Neural crest cell (in vitro differentiated cells): Measurements from ENCODE around the gene CPTP. TPM values are rescaled to one million over a fixed set of nuclear protein-coding genes. Genes with fewer than 3 reads are reported as not detected.

ENCODE experiments used
- DNase-seq: peaks from one replicate; pipeline ENCODE4 v3.0.0; 2021; ENCODE audit warnings: low read depth, mixed read lengths, low spot score
- H3K27ac Mint-ChIP-seq: one replicate; pipeline ENCODE4 v1.8.0; 2021; ENCODE audit warnings: mild to moderate bottlenecking, mixed read lengths; ENCODE audit not compliant: unreplicated experiment
- H3K27me3 Mint-ChIP-seq: 2 replicates; pipeline ENCODE4 v1.8.0; 2021; ENCODE audit warnings: low read depth, mild to moderate bottlenecking, mixed read lengths
- H3K36me3 Mint-ChIP-seq: 2 replicates; pipeline ENCODE4 v1.8.0; 2021; ENCODE audit warnings: low read depth, mild to moderate bottlenecking, mixed read lengths
- H3K4me1 Mint-ChIP-seq: 2 replicates; pipeline ENCODE4 v1.8.0; 2021; ENCODE audit warnings: mixed read lengths
- H3K4me3 Mint-ChIP-seq: one replicate; pipeline ENCODE4 v1.8.0; 2021; ENCODE audit warnings: mild to moderate bottlenecking, mixed read lengths
- H3K9me3 Mint-ChIP-seq: 2 replicates; pipeline ENCODE4 v1.8.0; 2021; ENCODE audit warnings: mixed read lengths
- CTCF ChIP-seq: fragments of 200-600 bp; sonication (generic); conservative IDR thresholded peaks from 2 replicates; pipeline ENCODE4 v1.5.0; 2021; ENCODE audit warnings: antibody characterized with exemption, mild to moderate bottlenecking
- total RNA-seq: library from RNA; stranded (reverse); gene quantifications from 2 replicates; pipeline ENCODE4 v1.2.1, GENCODE V29; 2021

The CPTP gene
- total RNA-seq, 1 donor from 2014 or later = 18.9 TPM

- H3K4me1 Mint-ChIP-seq = peaks cover 14% of the 10 kb centered on the region
- no peaks in the 10 kb centered on the region for H3K36me3 Mint-ChIP-seq
- peaks cover 3% of the 10 kb centered on the region for H3K27me3 Mint-ChIP-seq
- no peak overlapping the region for H3K27ac Mint-ChIP-seq
- DNase-seq = no peak
- no peak for TF ChIP-seq CTCF
- H3K9me3 Mint-ChIP-seq = no peaks in the 10 kb centered on the region
- peak overlapping the region; percentile 85 for H3K4me3 Mint-ChIP-seq
Observed at GRCh38 chr1:1347026-1347595, 22.5 kb downstream of the CPTP start.

- Mint-ChIP-seq H3K4me1 (peaks cover 20% of the 10 kb centered on the region), H3K36me3 (no peaks in the 10 kb centered on the region), H3K27me3 (peaks cover 10% of the 10 kb centered on the region), H3K27ac (no peak overlapping the region), H3K9me3 (no peaks in the 10 kb centered on the region), H3K4me3 (peak overlapping the region; percentile 85)
- DNase-seq = no peak
- TF ChIP-seq CTCF = no peak
Observed at GRCh38 chr1:1347663-1348419, 23.2 kb downstream of the CPTP start.

- Mint-ChIP-seq H3K4me3 (peak overlapping the region; percentile 85), H3K36me3 (no peaks in the 10 kb centered on the region), H3K27ac (no peak overlapping the region), H3K9me3 (no peaks in the 10 kb centered on the region), H3K27me3 (peaks cover 18% of the 10 kb centered on the region), H3K4me1 (peaks cover 20% of the 10 kb centered on the region)
- no peak for TF ChIP-seq CTCF
- DNase-seq = no peak
Observed at GRCh38 chr1:1348420-1349255, 24.0 kb downstream of the CPTP start.

GRCh38 chr1:1349256-1350012 lies 24.8 kb downstream of the CPTP start, which contains the start of gene DVL1:
Gene DVL1 (minus strand): TSS chr1:1349418. CDS start chr1:1349065, 353 bp downstream.
- peak; percentile 60 for TF ChIP-seq CTCF
- Mint-ChIP-seq H3K27ac (no peak within 1 kb of the TSS), H3K4me3 (peak within 1 kb of the TSS; percentile 85), H3K4me1 (peaks cover 20% of the 10 kb centered on the region), H3K9me3 (no peaks in the 10 kb centered on the region), H3K36me3 (no peaks in the 10 kb centered on the region), H3K27me3 (peaks cover 26% of the 10 kb centered on the region)
- peak; percentile 74 for DNase-seq
